B cell (primary cell): ENCODE data around the gene NTRK3. TPM values are rescaled to one million over a fixed set of nuclear protein-coding genes. Genes with fewer than 3 reads are reported as not detected.

Experiments used
- ATAC-seq: fragments of 200-7000 bp; cut with Tn5 transposase; one replicate; pipeline ENCODE4 v1.10.0; 2021; ENCODE audit warnings: low read depth, mild to moderate bottlenecking, moderate number of reproducible peaks, moderate library complexity
- CTCF ChIA-PET: fragments of 350-600 bp; sonication (Branson Sonifier 250); formaldehyde crosslinking; loops from one replicate; lab custom pipeline; 2021; ENCODE audit warnings: antibody characterized with exemption, inconsistent platforms; lab: Charles Lee
- POLR2A ChIA-PET: fragments of 350-600 bp; sonication (Branson Sonifier 250); formaldehyde crosslinking; loops from one replicate; lab custom pipeline; 2021; ENCODE audit warnings: antibody characterized with exemption; lab: Charles Lee
- DNase-seq: peaks from one replicate; pipeline ENCODE4 v3.0.0; 2013
- H2AFZ ChIP-seq: 2 replicates; pipeline ENCODE4 v1.6.1; 2012; ENCODE audit warnings: mild to moderate bottlenecking, low read depth, low read length; ENCODE audit not compliant: insufficient read depth, poor library complexity, severe bottlenecking
- H3K27ac ChIP-seq, 2 donors: 1 replicate in 1 of 2; 2 replicates in 1 of 2; pipeline ENCODE4 v1.5.1; 2012 to 2013; ENCODE audit warnings: low read length in 2 of 2, mild to moderate bottlenecking in 2 of 2, moderate library complexity in 1 of 2
- H3K27me3 ChIP-seq, 4 experiments: fragments of 200-600 bp in 1 of 4; sonication (generic) in 1 of 4; replicated peaks in 1 of 4; 1 replicate in 2 of 4; 2 replicates in 2 of 4; pipeline versions ENCODE4 v1.6.1 to v1.7.0; 2013 to 2016; ENCODE audit warnings: low read length in 3 of 4, mild to moderate bottlenecking in 2 of 4, mixed read lengths in 1 of 4, moderate library complexity in 1 of 4; ENCODE audit not compliant: insufficient read depth in 4 of 4, control insufficient read depth in 3 of 4; ENCODE audit errors: control extremely low read depth in 1 of 4
- H3K36me3 ChIP-seq, 2 experiments: replicated peaks in 1 of 2; 1 replicate in 1 of 2; 2 replicates in 1 of 2; pipeline versions ENCODE4 v1.6.1 to v1.7.1; 2013; ENCODE audit warnings: low read length in 1 of 2; ENCODE audit not compliant: insufficient read depth in 2 of 2, control insufficient read depth in 1 of 2; ENCODE audit errors: control extremely low read depth in 1 of 2, extremely low read depth in 1 of 2
- H3K4me1 ChIP-seq, 2 donors: fragments of 200-600 bp in 1 of 2; sonication (generic) in 1 of 2; 1 replicate in 1 of 2; 2 replicates in 1 of 2; pipeline versions ENCODE4 v1.5.1 to v1.6.1; 2013 to 2017; ENCODE audit warnings: low read length in 2 of 2; ENCODE audit not compliant: control insufficient read depth in 2 of 2, insufficient read depth in 2 of 2
- H3K4me2 ChIP-seq: replicated peaks from 2 replicates; pipeline ENCODE3; 2012; ENCODE audit warnings: mild to moderate bottlenecking, low read depth, low read length; ENCODE audit not compliant: poor library complexity, severe bottlenecking
- H3K4me3 ChIP-seq, 5 experiments: fragments of 200-600 bp in 1 of 5; sonication (generic) in 1 of 5; 1 replicate in 3 of 5; 2 replicates in 2 of 5; pipeline versions ENCODE4 v1.5.1 to v1.7.0; 2011 to 2016; ENCODE audit warnings: low read length in 4 of 5, mild to moderate bottlenecking in 4 of 5, low read depth in 2 of 5, control low read depth in 1 of 5, moderate library complexity in 1 of 5; ENCODE audit not compliant: insufficient read depth in 1 of 5; ENCODE audit errors: control extremely low read depth in 1 of 5, extremely low read depth in 1 of 5
- H3K79me2 ChIP-seq: fragments of 200-600 bp; sonication (generic); one replicate; pipeline ENCODE4 v1.6.0; 2016; ENCODE audit warnings: low read length; ENCODE audit not compliant: control insufficient read depth, insufficient read depth
- H3K9ac ChIP-seq: fragments of 200-600 bp; sonication (generic); 2 replicates; pipeline ENCODE4 v1.6.1; 2017; ENCODE audit warnings: mild to moderate bottlenecking, low read length, moderate library complexity
- H3K9me3 ChIP-seq, 3 donors: one replicate each; pipeline versions ENCODE4 v1.6.1 to v1.7.1; 2013; ENCODE audit warnings: low read length in 2 of 3; ENCODE audit not compliant: control insufficient read depth in 2 of 3, insufficient read depth in 1 of 3; ENCODE audit errors: control extremely low read depth in 1 of 3
- H4K20me1 ChIP-seq: 2 replicates; pipeline ENCODE4 v1.6.0; 2012; ENCODE audit warnings: mild to moderate bottlenecking, low read length; ENCODE audit not compliant: insufficient read depth, control insufficient read depth, poor library complexity, severe bottlenecking
- H3K27ac Mint-ChIP-seq: one replicate; pipeline ENCODE4 v1.8.0; 2021; ENCODE audit warnings: mixed read lengths
- H3K27me3 Mint-ChIP-seq: one replicate; pipeline ENCODE4 v1.8.0; 2021; ENCODE audit warnings: mixed read lengths
- H3K4me1 Mint-ChIP-seq: one replicate; pipeline ENCODE4 v1.8.0; 2021; ENCODE audit warnings: mixed read lengths
- H3K4me3 Mint-ChIP-seq: one replicate; pipeline ENCODE4 v1.8.0; 2021; ENCODE audit warnings: mixed read lengths
- H3K9me3 Mint-ChIP-seq: one replicate; pipeline ENCODE4 v1.8.0; 2022; ENCODE audit warnings: mixed read lengths; ENCODE audit not compliant: insufficient read depth
- CTCF ChIP-seq: fragments of 200-600 bp; IDR thresholded peaks from one replicate; pipeline ENCODE4 v1.8.0; 2022; ENCODE audit warnings: antibody characterized with exemption, mild to moderate bottlenecking
- EZH2 ChIP-seq: IDR thresholded peaks from 2 replicates; pipeline ENCODE4 v1.6.1; 2012; ENCODE audit warnings: borderline replicate concordance, low read depth, mild to moderate bottlenecking, moderate library complexity, low read length; ENCODE audit not compliant: insufficient read depth, poor library complexity, severe bottlenecking
- WGBS: methylation state at CpG from one replicate; pipeline ENCODE4 v1.1.5; 2013; ENCODE audit warnings: missing lambda C conversion rate; ENCODE audit not compliant: insufficient coverage; 5-methylcytosine and 5-hydroxymethylcytosine counted together
- intact Hi-C: fragments of 100-400 bp; cut with micrococcal nuclease; formaldehyde crosslinking; loops from one replicate; pipeline ENCODE4 v1.10.0; 2022
- polyA plus RNA-seq: library from polyadenylated mRNA; depleted of rRNA; stranded (reverse); fragments of >200 nt; gene quantifications from 2 replicates; pipeline ENCODE4 v1.2.3, GENCODE V29; 2012
- total RNA-seq, 2 donors: library from RNA; stranded (reverse); fragments of 120-200 nt in 1 of 2; gene quantifications; 1 replicate in 1 of 2; 2 replicates in 1 of 2; pipeline versions ENCODE4 v1.2.3 to v1.2.4, GENCODE V29; 2013 to 2022

The NTRK3 gene
- total and polyA plus RNA-seq, 2 donors (not counting 1 experiment from before 2014, with no cell fraction given) = not detected

GRCh38 chr15:87818756-87819155 lies 437.8 kb downstream of the NTRK3 start:
- H3K4me1 Mint-ChIP-seq = no peaks in the 10 kb centered on the region
- H3K27ac Mint-ChIP-seq = no peak overlapping the region
- Histone ChIP-seq H3K27me3 (no peaks in the 10 kb centered on the region), H2AFZ (no peak overlapping the region), H4K20me1 (no peaks in the 10 kb centered on the region), H3K27ac (no peak overlapping the region), H3K9me3 (no peaks in the 10 kb centered on the region), H3K4me1 (no peaks in the 10 kb centered on the region), H3K36me3 (no peaks in the 10 kb centered on the region), H3K4me2 (no peak overlapping the region), H3K9ac (no peak overlapping the region), H3K79me2 (no peaks in the 10 kb centered on the region), H3K4me3 (no peak overlapping the region)
- no peaks in the 10 kb centered on the region for H3K27me3 Mint-ChIP-seq
- ATAC-seq (no peak), DNase-seq (no peak)
- CTCF ChIA-PET = no interaction called here
- no CpG with 5 or more reads among the region's 1 CpG for WGBS
- H3K4me3 Mint-ChIP-seq = no peak overlapping the region
- POLR2A ChIA-PET = no interaction called here
- intact Hi-C loops = no loop called here
- TF ChIP-seq EZH2 (no peak), CTCF (no peak)
- peaks cover 2% of the 10 kb centered on the region for H3K9me3 Mint-ChIP-seq

GRCh38 chr15:87817553-87817952 lies 439.0 kb downstream of the NTRK3 start:
- ChIA-PET CTCF (no interaction called here), POLR2A (no interaction called here)
- Histone ChIP-seq H3K4me3 (no peak overlapping the region), H3K9me3 (no peaks in the 10 kb centered on the region), H3K27me3 (no peaks in the 10 kb centered on the region), H3K4me2 (no peak overlapping the region), H3K79me2 (no peaks in the 10 kb centered on the region), H3K36me3 (no peaks in the 10 kb centered on the region), H3K27ac (no peak overlapping the region), H3K4me1 (no peaks in the 10 kb centered on the region), H3K9ac (no peak overlapping the region), H4K20me1 (no peaks in the 10 kb centered on the region), H2AFZ (no peak overlapping the region)
- Mint-ChIP-seq H3K27me3 (no peaks in the 10 kb centered on the region), H3K4me3 (no peak overlapping the region), H3K27ac (no peak overlapping the region), H3K4me1 (no peaks in the 10 kb centered on the region), H3K9me3 (peaks cover 2% of the 10 kb centered on the region)
- no peak for DNase-seq
- no CpG with 5 or more reads among the region's 1 CpG for WGBS
- TF ChIP-seq CTCF (no peak), EZH2 (no peak)
- no peak for ATAC-seq
- intact Hi-C loops = no loop called here
